Right forelimb (tissue), 1 donor: ENCODE measurements around the gene DGKD.

ENCODE experiments used
- DNase-seq: peaks from one replicate; pipeline ENCODE4 v3.0.0-alpha.2; 2018

DGKD gene

GRCh38 chr2:233482616-233483015 lies 128.3 kb downstream of the DGKD start:
- no peak for DNase-seq

GRCh38 chr2:233485726-233486125 lies 131.4 kb downstream of the DGKD start:
- no peak for DNase-seq

GRCh38 chr2:233486357-233486756 lies 132.1 kb downstream of the DGKD start:
- DNase-seq, result no peak

- no peak for DNase-seq
Measured at GRCh38 chr2:233486778-233487552, 132.7 kb downstream of the DGKD start.

- no peak for DNase-seq
Measured at GRCh38 chr2:233487748-233488345, 133.6 kb downstream of the DGKD start.

GRCh38 chr2:233489143-233489542 lies 134.8 kb downstream of the DGKD start:
- DNase-seq, result no peak

- no peak for DNase-seq
Measured at GRCh38 chr2:233489666-233490065, 135.4 kb downstream of the DGKD start.

GRCh38 chr2:233490831-233491230 lies 136.5 kb downstream of the DGKD start:
- DNase-seq, result no peak

GRCh38 chr2:233491326-233491725 lies 137.0 kb downstream of the DGKD start:
- no peak for DNase-seq

GRCh38 chr2:233492078-233492477 lies 137.8 kb downstream of the DGKD start:
- no peak for DNase-seq

GRCh38 chr2:233492751-233493150 lies 138.5 kb downstream of the DGKD start:
- DNase-seq, result no peak

- DNase-seq, result no peak
Measured at GRCh38 chr2:233495503-233496496, 141.5 kb downstream of the DGKD start.

GRCh38 chr2:233497692-233498091 lies 143.4 kb downstream of the DGKD start:
- DNase-seq, result no peak

GRCh38 chr2:233498126-233498525 lies 143.8 kb downstream of the DGKD start:
- DNase-seq, result no peak

- DNase-seq, result no peak
Measured at GRCh38 chr2:233499928-233500327, 145.6 kb downstream of the DGKD start.

- no peak for DNase-seq
Measured at GRCh38 chr2:233501198-233502076, 147.1 kb downstream of the DGKD start.

GRCh38 chr2:233503481-233503880 lies 149.2 kb downstream of the DGKD start:
- DNase-seq, result no peak

GRCh38 chr2:233503947-233504637 lies 149.8 kb downstream of the DGKD start:
- no peak for DNase-seq

GRCh38 chr2:233513953-233514655 lies 159.8 kb downstream of the DGKD start:
- DNase-seq, result no peak

GRCh38 chr2:233519787-233520611 lies 165.7 kb downstream of the DGKD start:
- DNase-seq, result no peak
